LNCAP (cell line): ENCODE measurements around the gene HIVEP3.

ENCODE experiments used
- CTCF ChIP-seq: fragments of 450-650 bp; IDR thresholded peaks from 2 replicates; pipeline ENCODE4 v1.5.1; 2017; ENCODE audit warnings: mild to moderate bottlenecking

HIVEP3 gene

GRCh38 chr1:41560931-41561330 lies 357.8 kb downstream of the HIVEP3 start:
- no peak for TF ChIP-seq CTCF

DNA sequence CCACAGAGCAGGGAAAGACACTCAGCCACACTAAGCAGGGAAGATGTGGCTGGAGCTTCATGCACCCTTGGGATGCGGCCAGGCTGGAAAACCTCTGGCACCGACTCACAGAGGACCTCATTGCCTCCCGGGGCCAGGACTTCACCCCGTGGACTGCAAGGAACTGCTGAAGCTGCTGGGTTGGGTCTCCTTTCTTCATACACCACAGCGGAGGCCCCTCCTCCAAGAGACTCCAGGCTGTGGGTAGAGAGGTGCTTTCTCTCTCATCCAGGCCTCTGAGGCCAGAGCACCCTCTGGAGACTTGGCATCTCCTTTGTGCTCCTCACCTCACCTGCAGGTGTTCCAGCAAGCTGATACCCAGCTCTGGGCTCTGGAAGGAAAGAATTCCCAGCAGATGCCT lies 358.2 kb downstream of the HIVEP3 start:
- no peak for TF ChIP-seq CTCF

- no peak for TF ChIP-seq CTCF
Measured at GRCh38 chr1:41559331-41559730, 359.4 kb downstream of the HIVEP3 start.

GRCh38 chr1:41558761-41559171 lies 360.0 kb downstream of the HIVEP3 start:
- TF ChIP-seq CTCF: no peak

DNA sequence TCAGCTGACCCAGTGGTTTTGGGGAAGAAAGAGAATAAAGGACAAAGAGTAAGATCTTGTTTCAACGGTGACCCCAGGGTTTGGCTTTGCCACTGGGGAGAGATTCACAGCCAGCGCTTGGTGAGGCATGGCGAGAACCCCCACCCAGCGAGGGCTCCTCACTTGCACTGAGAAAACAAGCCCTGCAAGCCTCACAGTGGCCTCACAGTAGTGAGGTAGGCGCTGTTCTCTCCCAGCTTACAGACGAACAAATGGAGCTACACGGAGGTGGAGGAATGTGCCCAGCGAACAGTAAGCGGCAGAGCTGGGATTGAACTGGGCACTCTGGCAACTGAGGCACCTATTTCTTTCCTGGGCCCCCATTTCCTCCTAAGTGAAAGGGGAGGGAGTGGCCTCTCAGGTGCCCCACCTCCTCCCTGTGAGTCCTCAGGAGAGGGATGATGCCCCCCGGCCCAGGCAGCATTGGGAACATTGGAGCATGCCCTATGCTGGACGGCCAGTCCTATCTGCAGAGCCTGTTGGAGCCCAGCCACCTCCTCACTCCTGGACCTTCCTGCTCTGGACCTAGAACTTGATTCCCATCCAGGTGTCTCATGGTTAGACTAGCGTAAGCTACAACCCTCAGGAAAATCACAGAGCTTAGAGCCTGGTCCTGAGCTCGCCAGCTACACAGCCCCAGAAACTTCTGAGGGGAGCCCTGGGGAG lies 360.8 kb downstream of the HIVEP3 start:
- TF ChIP-seq CTCF: no peak

GRCh38 chr1:41547781-41548560 lies 370.8 kb downstream of the HIVEP3 start:
- TF ChIP-seq CTCF: no peak

- no peak for TF ChIP-seq CTCF
Measured at GRCh38 chr1:41547336-41547735, 371.4 kb downstream of the HIVEP3 start.
